ENCODE measurements around the gene EPHA4. TPM values are rescaled to one million over a fixed set of nuclear protein-coding genes. Genes with fewer than 3 reads are reported as not detected.
A peak's percentile ranks its signal among the peaks of the same experiment; 100 is the strongest.

The EPHA4 gene
- total and polyA plus RNA-seq, 2 donors (not counting 1 experiment from before 2014, with no cell fraction given), result 9.6 to 21.0 TPM

DNA sequence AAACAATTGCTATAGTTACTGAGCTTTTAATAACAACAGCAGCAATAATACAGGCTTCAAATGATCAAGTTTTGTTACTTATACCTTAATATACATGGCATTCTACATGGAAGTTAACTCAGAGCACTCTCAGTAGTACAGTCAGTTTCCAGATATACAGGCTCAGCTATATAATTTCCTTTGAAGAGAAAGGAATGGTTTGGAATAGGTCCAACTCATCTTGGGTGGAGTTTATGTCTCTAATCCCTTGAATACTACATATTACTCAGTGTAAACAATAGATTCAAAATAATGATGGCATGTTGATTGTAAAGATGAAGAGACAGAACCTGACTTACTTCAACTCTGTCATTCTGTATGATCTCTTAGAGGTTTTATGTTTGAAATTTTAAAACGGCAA, 174.9 kb downstream of the EPHA4 start:
- Histone ChIP-seq H3K9me3 (ENCODE audit: control insufficient read depth, insufficient read depth, low read depth, low read length) (no peaks in the 10 kb centered on the region), H3K4me3 (replicated peaks in 1 of 4; ENCODE audit: control extremely low read depth in 1 of 4, insufficient read depth in 1 of 4, low read depth in 3 of 4, low read length in 4 of 4) (no peak overlapping the region), H4K20me1 (ENCODE audit: control insufficient read depth, extremely low read depth, insufficient read depth, low read length) (no peaks in the 10 kb centered on the region), H3K4me1 (ENCODE audit: control insufficient read depth, extremely low read depth, insufficient read depth, low read length) (no peaks in the 10 kb centered on the region), H3K27ac (ENCODE audit: insufficient read depth, low read length) (no peak overlapping the region), H2AFZ (ENCODE audit: low read length) (no peak overlapping the region), H3K9ac (ENCODE audit: insufficient read depth, low read length) (no peak overlapping the region), H3K79me2 (ENCODE audit: control insufficient read depth, insufficient read depth, low read length) (no peaks in the 10 kb centered on the region), H3K27me3 (ENCODE audit: control insufficient read depth, insufficient read depth, low read length) (no peaks in the 10 kb centered on the region), H3K4me2 (ENCODE audit: extremely low read depth, insufficient read depth, low read length) (no peak overlapping the region), H3K36me3 (ENCODE audit: control insufficient read depth, insufficient read depth, low read length) (no peaks in the 10 kb centered on the region)
- TF ChIP-seq EZH2 (IDR thresholded peaks at IDR 0.05; ENCODE audit: low read length, missing control alignments), result no peak
- TF ChIP-seq, protein P1, sequence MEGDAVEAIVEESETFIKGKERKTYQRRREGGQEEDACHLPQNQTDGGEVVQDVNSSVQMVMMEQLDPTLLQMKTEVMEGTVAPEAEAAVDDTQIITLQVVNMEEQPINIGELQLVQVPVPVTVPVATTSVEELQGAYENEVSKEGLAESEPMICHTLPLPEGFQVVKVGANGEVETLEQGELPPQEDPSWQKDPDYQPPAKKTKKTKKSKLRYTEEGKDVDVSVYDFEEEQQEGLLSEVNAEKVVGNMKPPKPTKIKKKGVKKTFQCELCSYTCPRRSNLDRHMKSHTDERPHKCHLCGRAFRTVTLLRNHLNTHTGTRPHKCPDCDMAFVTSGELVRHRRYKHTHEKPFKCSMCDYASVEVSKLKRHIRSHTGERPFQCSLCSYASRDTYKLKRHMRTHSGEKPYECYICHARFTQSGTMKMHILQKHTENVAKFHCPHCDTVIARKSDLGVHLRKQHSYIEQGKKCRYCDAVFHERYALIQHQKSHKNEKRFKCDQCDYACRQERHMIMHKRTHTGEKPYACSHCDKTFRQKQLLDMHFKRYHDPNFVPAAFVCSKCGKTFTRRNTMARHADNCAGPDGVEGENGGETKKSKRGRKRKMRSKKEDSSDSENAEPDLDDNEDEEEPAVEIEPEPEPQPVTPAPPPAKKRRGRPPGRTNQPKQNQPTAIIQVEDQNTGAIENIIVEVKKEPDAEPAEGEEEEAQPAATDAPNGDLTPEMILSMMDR (conservative IDR thresholded peaks at IDR 0.05 in 1 of 2, IDR thresholded peaks at IDR 0.05 in 1 of 2; ENCODE audit: low read depth in 1 of 2, low read length in 2 of 2), result no peak
- DNase-seq (ENCODE audit: low read depth in 2 of 2), result peak in 1 of 2 donors; percentile 8

DNA sequence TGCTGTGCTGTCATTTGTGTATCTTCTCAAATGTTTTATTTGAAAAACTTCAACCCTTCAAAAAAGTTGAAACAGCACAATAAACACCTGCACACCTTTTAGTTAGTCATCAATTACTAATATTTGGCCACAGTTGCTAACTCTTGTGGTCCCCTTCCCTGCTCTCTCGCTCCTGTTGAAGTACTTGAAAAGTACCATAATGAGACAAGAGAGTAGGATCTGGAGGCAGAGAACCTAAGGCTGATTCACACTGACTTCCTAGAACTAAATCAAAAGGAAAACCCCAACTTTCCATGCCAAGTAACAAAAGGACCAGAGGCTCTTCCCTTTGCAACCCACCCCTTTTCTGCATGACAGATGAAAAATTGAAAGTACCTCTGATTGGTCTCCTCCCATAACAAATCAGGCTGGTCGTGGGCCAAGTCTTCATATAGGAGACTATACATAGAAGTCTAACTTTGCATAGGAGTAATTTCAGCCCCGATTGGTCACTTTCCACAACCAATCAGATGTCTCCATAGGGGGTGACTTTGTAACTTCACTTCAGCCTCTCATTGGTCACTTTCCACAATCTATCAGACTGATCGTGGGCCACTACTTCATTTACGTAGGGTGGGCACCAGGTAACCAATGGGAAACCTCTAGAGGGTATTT, 179.7 kb downstream of the EPHA4 start:
- Histone ChIP-seq H3K9me3 (ENCODE audit: control insufficient read depth, insufficient read depth, low read depth, low read length) (no peaks in the 10 kb centered on the region), H4K20me1 (ENCODE audit: control insufficient read depth, extremely low read depth, insufficient read depth, low read length) (no peaks in the 10 kb centered on the region), H3K4me2 (ENCODE audit: extremely low read depth, insufficient read depth, low read length) (no peak overlapping the region), H2AFZ (ENCODE audit: low read length) (no peak overlapping the region), H3K4me3 (replicated peaks in 1 of 4; ENCODE audit: control extremely low read depth in 1 of 4, insufficient read depth in 1 of 4, low read depth in 3 of 4, low read length in 4 of 4) (no peak overlapping the region), H3K4me1 (ENCODE audit: control insufficient read depth, extremely low read depth, insufficient read depth, low read length) (no peaks in the 10 kb centered on the region), H3K27me3 (ENCODE audit: control insufficient read depth, insufficient read depth, low read length) (no peaks in the 10 kb centered on the region), H3K36me3 (ENCODE audit: control insufficient read depth, insufficient read depth, low read length) (no peaks in the 10 kb centered on the region), H3K9ac (ENCODE audit: insufficient read depth, low read length) (no peak overlapping the region), H3K27ac (ENCODE audit: insufficient read depth, low read length) (no peak overlapping the region), H3K79me2 (ENCODE audit: control insufficient read depth, insufficient read depth, low read length) (no peaks in the 10 kb centered on the region)
- TF ChIP-seq EZH2 (IDR thresholded peaks at IDR 0.05; ENCODE audit: low read length, missing control alignments), result no peak
- TF ChIP-seq, protein P1 (conservative IDR thresholded peaks at IDR 0.05 in 1 of 2, IDR thresholded peaks at IDR 0.05 in 1 of 2; ENCODE audit: low read depth in 1 of 2, low read length in 2 of 2), result no peak
- no peak for DNase-seq (ENCODE audit: low read depth in 2 of 2)

DNA sequence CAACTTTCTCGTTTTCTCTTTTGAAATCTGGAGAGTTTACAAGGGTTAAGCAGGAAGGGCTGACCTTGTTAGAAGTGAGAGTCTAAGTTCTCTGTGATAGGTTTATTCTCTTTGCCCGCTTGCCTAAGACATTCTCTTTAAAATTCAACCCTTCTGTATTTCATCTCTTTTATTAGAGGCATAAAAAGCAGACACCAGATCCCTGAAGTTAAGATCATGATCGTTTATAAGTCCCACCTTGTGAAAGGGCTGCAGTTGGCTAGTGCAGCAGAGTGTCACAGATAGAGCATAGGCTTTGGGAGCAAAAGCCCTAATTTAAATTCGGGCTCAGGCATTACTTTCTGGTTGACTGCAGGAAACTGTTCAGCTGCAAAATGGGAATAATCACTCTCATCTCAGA, 181.2 kb downstream of the EPHA4 start:
- H3K79me2 ChIP-seq (ENCODE audit: control insufficient read depth, insufficient read depth, low read length), result no peaks in the 10 kb centered on the region
- no peak overlapping the region for H3K4me3 ChIP-seq (replicated peaks in 1 of 4; ENCODE audit: control extremely low read depth in 1 of 4, insufficient read depth in 1 of 4, low read depth in 3 of 4, low read length in 4 of 4)
- no peak overlapping the region for H3K27ac ChIP-seq (ENCODE audit: insufficient read depth, low read length)
- H3K4me2 ChIP-seq (ENCODE audit: extremely low read depth, insufficient read depth, low read length), result no peak overlapping the region
- DNase-seq (ENCODE audit: low read depth in 2 of 2), result no peak
- no peak overlapping the region for H3K9ac ChIP-seq (ENCODE audit: insufficient read depth, low read length)
- no peaks in the 10 kb centered on the region for H3K9me3 ChIP-seq (ENCODE audit: control insufficient read depth, insufficient read depth, low read depth, low read length)
- H3K4me1 ChIP-seq (ENCODE audit: control insufficient read depth, extremely low read depth, insufficient read depth, low read length), result no peaks in the 10 kb centered on the region
- no peaks in the 10 kb centered on the region for H3K36me3 ChIP-seq (ENCODE audit: control insufficient read depth, insufficient read depth, low read length)
- TF ChIP-seq EZH2 (IDR thresholded peaks at IDR 0.05; ENCODE audit: low read length, missing control alignments), result no peak
- TF ChIP-seq, protein P1 (conservative IDR thresholded peaks at IDR 0.05 in 1 of 2, IDR thresholded peaks at IDR 0.05 in 1 of 2; ENCODE audit: low read depth in 1 of 2, low read length in 2 of 2), result no peak
- no peaks in the 10 kb centered on the region for H4K20me1 ChIP-seq (ENCODE audit: control insufficient read depth, extremely low read depth, insufficient read depth, low read length)
- H3K27me3 ChIP-seq (ENCODE audit: control insufficient read depth, insufficient read depth, low read length), result no peaks in the 10 kb centered on the region
- H2AFZ ChIP-seq (ENCODE audit: low read length), result no peak overlapping the region

All from fibroblast of lung (primary cell).